Measurements from ENCODE around the gene SLC30A7. TPM values are rescaled to one million over a fixed set of nuclear protein-coding genes. Genes with fewer than 3 reads are reported as not detected.
A peak's percentile ranks its signal among the peaks of the same experiment; 100 is the strongest.

The SLC30A7 gene
- total and polyA plus RNA-seq, 2 of the 13 experiments (the other 11 are each of a cell fraction or from before 2014, with no cell fraction given), result 8.3 to 40.8 TPM

- intact Hi-C loops (cut with micrococcal nuclease; ENCODE audit: unreplicated experiment), result no loop called here
- CTCF ChIA-PET (ENCODE audit: low intra/inter-chr PET ratio, low total read pairs), result no interaction called here
- POLR2A ChIA-PET, result no interaction called here
Measured at GRCh38 chr1:100936194-100936967, 40.5 kb downstream of the SLC30A7 start.

GRCh38 chr1:100941098-100941527, 45.2 kb downstream of the SLC30A7 start:
- POLR2A ChIA-PET, result no interaction called here
- WGBS (ENCODE audit: low lambda C conversion rate), result 100% methylated on average over 1 of the region's 1 CpG
- Histone ChIP-seq H3K9ac (ENCODE audit: insufficient read depth, low read depth, low read length) (no peak overlapping the region), H3K4me2 (ENCODE audit: low read depth, low read length) (no peak overlapping the region), H2AFZ (ENCODE audit: low read length) (no peak overlapping the region), H3K36me3 (replicated peaks in 1 of 2; ENCODE audit: control insufficient read depth in 1 of 2, insufficient read depth in 2 of 2, low read length in 2 of 2) (peaks cover 4 to 30% of the 10 kb centered on the region in 2 experiments; a peak in 3 of 5 replicates), H3K4me3 (replicated peaks in 1 of 3; ENCODE audit: insufficient read depth in 1 of 3, low read depth in 2 of 3, low read length in 3 of 3) (no peak overlapping the region), H3K9me3 (ENCODE audit: low read length) (no peaks in the 10 kb centered on the region), H3K27ac (ENCODE audit: extremely low read length, insufficient read depth, low read length) (no peak overlapping the region), H3K79me2 (ENCODE audit: insufficient read depth, low read length) (no peaks in the 10 kb centered on the region), H3K27me3 (ENCODE audit: control insufficient read depth in 1 of 2, insufficient read depth in 2 of 2, low read length in 2 of 2) (no peaks in the 10 kb centered on the region), H3K4me1 (ENCODE audit: insufficient read depth, low read length) (no peaks in the 10 kb centered on the region), H4K20me1 (ENCODE audit: insufficient read depth, low read length) (no peaks in the 10 kb centered on the region)
- DNase-seq (ENCODE audit: low spot score) (no peak), ATAC-seq (no peak), FAIRE-seq (no peak)
- no TSS peak for BruUV-seq (replicated peaks)
- in situ Hi-C loops (cut with HindIII; ENCODE audit: extremely low pct_ligation_motif_present, low pct_unique_long_range_greater_than_20kb) (no loop called here), intact Hi-C loops (cut with micrococcal nuclease; ENCODE audit: unreplicated experiment) (loop anchor here (1.0 kb wide), 1 partner anchor 47 kb away; no protein-coding TSS in a partner anchor)
- CTCF ChIA-PET (ENCODE audit: low intra/inter-chr PET ratio, low total read pairs), result no interaction called here
- TF ChIP-seq ZNF33B (CRISPR knock-in tag; IDR thresholded peaks at IDR 0.05), result no peak
- TF ChIP-seq ELF3 (CRISPR knock-in tag; IDR thresholded peaks at IDR 0.05), result no peak

More at GRCh38 chr1:100936194-100936967, 40.5 kb downstream of the SLC30A7 start:
- Histone ChIP-seq H2AFZ (ENCODE audit: low read length) (no peak overlapping the region), H4K20me1 (ENCODE audit: insufficient read depth, low read length) (no peaks in the 10 kb centered on the region), H3K27ac (ENCODE audit: extremely low read length, insufficient read depth, low read length) (no peak overlapping the region), H3K27me3 (ENCODE audit: control insufficient read depth in 1 of 2, insufficient read depth in 2 of 2, low read length in 2 of 2) (no peaks in the 10 kb centered on the region), H3K79me2 (ENCODE audit: insufficient read depth, low read length) (no peaks in the 10 kb centered on the region), H3K9me3 (ENCODE audit: low read length) (no peaks in the 10 kb centered on the region), H3K36me3 (replicated peaks in 1 of 2; ENCODE audit: control insufficient read depth in 1 of 2, insufficient read depth in 2 of 2, low read length in 2 of 2) (peaks cover 4 to 19% of the 10 kb centered on the region in 2 experiments; a peak in 3 of 5 replicates), H3K4me2 (ENCODE audit: low read depth, low read length) (no peak overlapping the region), H3K9ac (ENCODE audit: insufficient read depth, low read depth, low read length) (no peak overlapping the region), H3K4me3 (replicated peaks in 1 of 3; ENCODE audit: insufficient read depth in 1 of 3, low read depth in 2 of 3, low read length in 3 of 3) (no peak overlapping the region), H3K4me1 (ENCODE audit: insufficient read depth, low read length) (no peaks in the 10 kb centered on the region)
- BruUV-seq (replicated peaks), result no TSS peak
- ATAC-seq (no peak), FAIRE-seq (no peak), DNase-seq (ENCODE audit: low spot score) (no peak)
- in situ Hi-C loops (cut with HindIII; ENCODE audit: extremely low pct_ligation_motif_present, low pct_unique_long_range_greater_than_20kb), result no loop called here
- no peak for TF ChIP-seq KMT2B (CRISPR knock-in tag; IDR thresholded peaks at IDR 0.05)
- 0 out of 2 replicates have a peak, but pooled peaks have one; percentile 10 for TF ChIP-seq CEBPB (IDR thresholded peaks at IDR 0.05; ENCODE audit: borderline replicate concordance, low read depth, low read length)
